ENCODE measurements around the gene PRR5L. TPM values are rescaled to one million over a fixed set of nuclear protein-coding genes. Genes with fewer than 3 reads are reported as not detected.

The PRR5L gene, protein sequence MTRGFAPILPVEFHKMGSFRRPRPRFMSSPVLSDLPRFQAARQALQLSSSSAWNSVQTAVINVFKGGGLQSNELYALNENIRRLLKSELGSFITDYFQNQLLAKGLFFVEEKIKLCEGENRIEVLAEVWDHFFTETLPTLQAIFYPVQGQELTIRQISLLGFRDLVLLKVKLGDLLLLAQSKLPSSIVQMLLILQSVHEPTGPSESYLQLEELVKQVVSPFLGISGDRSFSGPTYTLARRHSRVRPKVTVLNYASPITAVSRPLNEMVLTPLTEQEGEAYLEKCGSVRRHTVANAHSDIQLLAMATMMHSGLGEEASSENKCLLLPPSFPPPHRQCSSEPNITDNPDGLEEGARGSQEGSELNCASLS
- total RNA-seq: 10 to 100 TPM; 15.5 to 18.2 TPM

DNA sequence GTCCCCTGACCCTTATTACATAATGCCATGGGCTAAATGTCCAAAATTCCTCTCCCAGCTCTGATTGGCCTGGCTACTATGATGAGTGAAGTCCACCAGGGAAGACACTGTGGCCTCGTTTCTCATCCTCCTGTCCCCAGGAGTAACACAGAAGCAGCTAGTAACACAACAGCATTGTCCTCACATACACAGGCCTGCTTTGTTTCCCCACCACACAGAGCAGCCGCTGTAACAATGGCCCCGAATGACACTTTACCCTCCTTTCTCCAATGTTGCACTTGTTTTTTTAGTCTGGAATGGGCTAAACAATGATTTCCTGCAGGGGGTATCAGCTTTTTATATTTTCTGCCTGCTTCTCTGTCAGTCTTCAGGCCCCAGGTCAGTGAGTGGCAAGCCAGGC lies at the start of gene PRR5L:
PRR5L (plus strand) TSS at position 363 of the 400 bp plus-strand sequence. CDS start 104,834 bp downstream, outside the sequence.
- ChIA-PET POLR2A (no interaction called here), CTCF (interaction anchor here (2.3 kb wide), 1 partner anchor 197 kb away, joined by 5 read pairs; no protein-coding TSS in a partner anchor)

GRCh38 chr11:36247493-36247892 lies 48.6 kb upstream of the PRR5L start:
- CTCF ChIA-PET: no interaction called here
- POLR2A ChIA-PET: no interaction called here

DNA sequence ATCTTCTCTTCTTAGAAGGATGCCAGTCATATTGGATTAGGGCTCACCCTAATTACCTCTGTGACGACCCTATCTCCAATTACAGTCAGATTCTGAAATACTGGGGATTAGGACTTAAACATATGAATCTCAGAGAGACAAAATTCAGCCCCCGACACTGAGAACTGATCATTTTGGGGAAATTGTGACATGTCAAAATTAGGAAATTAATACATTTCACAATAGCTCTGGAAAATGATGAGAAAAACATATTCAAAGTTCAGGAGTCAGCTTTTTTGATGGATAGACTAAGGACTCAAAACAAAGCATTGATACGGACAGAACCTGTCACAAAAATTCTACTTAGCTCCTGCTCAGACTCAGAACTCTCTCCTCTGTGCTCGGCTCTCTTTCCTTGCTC lies 47.7 kb upstream of the PRR5L start:
- POLR2A ChIA-PET: no interaction called here
- CTCF ChIA-PET: interaction anchor here (1.2 kb wide), 1 partner anchor 614 kb away, joined by 3 read pairs; no protein-coding TSS in a partner anchor

GRCh38 chr11:36249246-36249645 lies 46.8 kb upstream of the PRR5L start:
- CTCF ChIA-PET: interaction anchor here (1.2 to 1.8 kb wide), 2 partner anchors 17 to 615 kb away, joined by 3 to 7 read pairs; no protein-coding TSS in a partner anchor
- POLR2A ChIA-PET: no interaction called here

DNA sequence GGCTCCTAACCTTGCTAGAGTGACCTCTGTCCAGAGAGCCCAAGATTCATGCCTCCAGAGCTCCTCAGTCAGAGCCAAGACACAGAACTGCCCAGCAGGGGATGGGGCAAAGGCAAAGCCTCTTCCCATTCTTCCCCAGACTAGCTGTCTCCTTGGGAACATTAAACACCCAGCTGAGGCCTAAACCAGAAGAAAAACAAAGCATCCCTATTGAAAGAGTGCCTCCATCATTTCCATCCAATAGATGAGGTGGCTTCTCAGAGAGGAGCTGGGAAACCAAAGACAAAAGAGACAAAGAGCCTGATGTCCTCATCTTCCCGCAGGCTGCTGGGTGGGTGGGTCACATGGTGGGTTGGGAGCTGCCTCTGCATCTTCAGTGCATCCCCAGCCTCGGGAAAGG lies 44.3 kb upstream of the PRR5L start:
- ChIA-PET POLR2A (no interaction called here), CTCF (interaction anchor here (1.5 kb wide), 1 partner anchor 10 kb away, joined by 3 read pairs; no protein-coding TSS in a partner anchor)

DNA sequence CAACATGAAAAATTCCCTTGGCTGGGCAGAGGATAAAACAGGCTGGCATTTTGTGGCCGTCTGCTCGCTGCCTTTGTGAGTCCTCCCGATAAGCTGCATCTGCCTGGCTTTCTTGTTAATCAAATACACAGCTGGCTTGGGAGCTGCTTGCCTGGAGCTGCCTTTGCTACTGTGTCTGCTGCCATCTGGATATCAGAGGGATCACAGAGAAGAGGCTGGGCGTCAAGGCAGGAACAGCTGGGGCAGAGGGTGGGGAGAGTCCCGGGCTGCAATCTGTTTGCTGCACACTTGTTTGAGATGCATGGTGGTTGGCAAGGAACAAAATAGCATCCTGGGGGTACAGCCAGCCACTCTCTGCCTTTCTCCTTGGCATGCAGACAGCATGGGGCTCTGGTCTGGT lies 42.9 kb upstream of the PRR5L start:
- ChIA-PET POLR2A (no interaction called here), CTCF (interaction anchor here (1.4 kb wide), 1 partner anchor 431 kb away, joined by 7 read pairs; no protein-coding TSS in a partner anchor)

DNA sequence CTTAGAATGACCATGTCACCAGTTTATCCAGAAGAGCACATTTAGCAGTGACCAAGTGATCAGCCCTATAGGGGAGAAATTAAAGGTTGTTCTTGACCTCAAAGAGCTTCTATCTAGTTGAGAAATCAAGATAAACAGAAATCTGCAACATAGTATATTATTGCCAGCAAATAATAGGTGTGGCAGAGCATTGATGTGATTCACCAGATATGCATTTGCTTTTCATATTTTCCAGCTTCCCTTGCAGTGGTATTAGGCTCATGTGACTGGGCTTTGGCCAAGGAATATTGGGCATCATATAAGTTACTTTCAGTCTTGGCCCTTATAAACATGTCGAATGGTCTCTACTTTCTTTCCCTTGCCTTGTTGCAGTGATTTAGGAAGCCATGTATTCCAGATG lies 41.4 kb upstream of the PRR5L start:
- CTCF ChIA-PET: interaction anchor here (1.4 kb wide), 1 partner anchor 433 kb away, joined by 7 read pairs; no protein-coding TSS in a partner anchor

GRCh38 chr11:36257351-36257750 lies 38.7 kb upstream of the PRR5L start:
- POLR2A ChIA-PET: no interaction called here
- CTCF ChIA-PET: interaction anchor here (0.8 kb wide), 1 partner anchor 9 kb away, joined by 3 read pairs; no protein-coding TSS in a partner anchor

More for the DNA sequence above, 41.4 kb upstream of the PRR5L start:
- POLR2A ChIA-PET: no interaction called here

DNA sequence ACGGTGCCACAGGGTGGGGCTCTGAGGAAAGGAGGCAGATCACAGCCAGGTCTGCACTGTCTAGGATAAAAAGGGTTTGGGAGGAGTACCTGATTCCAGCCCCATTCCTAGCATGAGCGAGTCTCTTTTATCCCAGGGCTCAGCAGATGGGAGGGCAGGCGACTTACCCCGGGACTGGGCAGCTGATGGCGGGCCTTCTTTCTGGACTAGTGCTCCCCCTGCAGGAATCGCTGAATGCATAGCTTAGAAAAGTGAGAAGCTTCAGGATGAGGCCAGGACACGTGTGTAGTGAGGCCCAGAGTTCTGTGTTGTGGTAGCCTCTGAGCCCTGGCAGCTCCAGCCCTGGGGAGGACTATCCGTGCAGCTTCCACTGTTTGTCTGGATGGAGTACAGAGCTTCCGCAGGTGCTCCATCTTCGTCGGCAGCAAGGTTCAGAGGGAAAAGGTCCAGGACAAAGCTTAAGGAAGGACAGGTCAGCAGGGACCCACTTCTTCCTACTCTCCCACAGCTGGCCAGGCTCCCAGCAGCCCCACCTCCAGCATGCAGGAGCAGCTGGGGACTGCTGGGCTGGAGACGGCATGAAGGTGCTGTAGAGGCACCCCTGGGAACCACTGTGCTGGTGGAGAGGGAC lies 37.2 kb upstream of the PRR5L start:
- ChIA-PET POLR2A (no interaction called here), CTCF (no interaction called here)

GRCh38 chr11:36261094-36261493 lies 35.0 kb upstream of the PRR5L start:
- CTCF ChIA-PET: no interaction called here
- POLR2A ChIA-PET: no interaction called here

GRCh38 chr11:36264011-36264972 lies 31.8 kb upstream of the PRR5L start:
- CTCF ChIA-PET: no interaction called here
- POLR2A ChIA-PET: no interaction called here

- ChIA-PET CTCF (interaction anchor here (0.9 to 1.3 kb wide), 2 partner anchors 645 to 647 kb away, joined by 3 read pairs; partner anchors contain the start of gene FJX1), POLR2A (no interaction called here)
Measured at GRCh38 chr11:36264973-36265344, 31.1 kb upstream of the PRR5L start.

GRCh38 chr11:36265793-36266628 lies 30.1 kb upstream of the PRR5L start:
- POLR2A ChIA-PET: no interaction called here
- CTCF ChIA-PET: interaction anchor here (0.8 to 1.4 kb wide), 10 partner anchors 9 to 652 kb away, joined by 3 to 7 read pairs (median 3); partner anchors contain the start of gene FJX1

GRCh38 chr11:36266767-36267166 lies 29.3 kb upstream of the PRR5L start:
- CTCF ChIA-PET: interaction anchor here (1.0 to 1.4 kb wide), 4 partner anchors 17 to 653 kb away, joined by 3 to 7 read pairs (median 4); no protein-coding TSS in a partner anchor

GRCh38 chr11:36268337-36268985 lies 27.6 kb upstream of the PRR5L start:
- POLR2A ChIA-PET: no interaction called here
- CTCF ChIA-PET: no interaction called here

More at GRCh38 chr11:36266767-36267166, 29.3 kb upstream of the PRR5L start:
- POLR2A ChIA-PET: no interaction called here

GRCh38 chr11:36270701-36271100 lies 25.4 kb upstream of the PRR5L start:
- ChIA-PET POLR2A (no interaction called here), CTCF (no interaction called here)

GRCh38 chr11:36271794-36272407 lies 24.2 kb upstream of the PRR5L start:
- POLR2A ChIA-PET: no interaction called here
- CTCF ChIA-PET: interaction anchor here (0.5 kb wide), 1 partner anchor 719 kb away, joined by 3 read pairs; no protein-coding TSS in a partner anchor

DNA sequence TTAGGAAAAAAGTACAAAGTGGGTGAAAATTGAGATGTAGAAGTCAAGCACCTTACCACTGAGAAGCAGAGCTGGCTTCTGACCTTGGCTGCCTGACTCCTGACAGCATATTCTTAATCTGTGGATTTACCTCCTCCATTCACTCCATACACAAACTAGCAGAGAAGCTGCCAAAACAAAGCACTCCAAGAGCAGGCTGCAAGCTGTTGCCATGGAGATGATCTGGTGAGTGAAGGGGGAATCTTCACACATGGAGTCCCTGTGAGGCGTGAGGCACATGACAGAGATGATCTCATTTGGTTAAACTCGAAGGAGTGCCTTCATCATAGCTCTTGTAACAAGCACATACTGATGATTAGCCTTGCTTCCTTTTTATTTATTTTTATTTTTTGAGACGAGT lies 23.0 kb upstream of the PRR5L start:
- POLR2A ChIA-PET: no interaction called here
- CTCF ChIA-PET: no interaction called here

Measured in activated CD8-positive, alpha-beta memory T cell treated with anti-CD3 and anti-CD28 coated beads for 36 hours (primary cell).